ENCODE results near the gene OR51A2.
"Not testable (repeated sequence)": the region's sequence is repeated elsewhere in the genome, so short reads cannot be mapped to it uniquely, and the experiment has no call there.

GRCh38 chr11:4955613-4956012 lies at the start of gene OR51A2:
- not testable (repeated sequence) for TF ChIP-seq CTCF (IDR thresholded peaks at IDR 0.05; ENCODE audit: low read depth, low read length); POLR2A (IDR thresholded peaks at IDR 0.05; ENCODE audit: extremely low read depth, insufficient read length)
